GM19238 (cell line): ENCODE data around the gene PRKN.

Source experiments
- DNase-seq: peaks from one replicate; pipeline ENCODE4 v3.0.0; 2011; ENCODE audit warnings: low spot score; ENCODE audit not compliant: insufficient read length

Gene PRKN

DNA sequence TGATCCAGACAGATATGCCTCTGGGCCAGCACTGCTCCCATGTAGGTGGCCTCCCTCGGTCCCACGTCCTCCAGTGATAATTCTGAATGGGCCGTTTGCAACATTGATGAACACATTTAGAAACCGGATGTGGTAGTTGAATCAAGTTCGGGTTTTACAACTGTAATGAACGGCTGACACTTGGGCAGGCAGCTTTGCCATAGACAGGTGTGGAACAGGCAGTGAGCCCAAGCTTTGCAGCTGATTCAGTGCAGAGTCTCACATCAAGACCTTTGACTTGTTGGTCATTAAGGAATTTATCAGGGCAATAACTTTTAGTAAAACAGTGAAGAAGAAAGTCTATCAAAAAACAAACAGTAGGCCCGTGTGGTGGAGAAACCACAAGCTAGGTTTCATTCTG is 987.1 kb downstream of the PRKN start:
- no peak for DNase-seq

GRCh38 chr6:161736781-161737292 is 990.7 kb downstream of the PRKN start:
- no peak for DNase-seq

GRCh38 chr6:161736326-161736725 is 991.2 kb downstream of the PRKN start:
- DNase-seq = no peak

DNA sequence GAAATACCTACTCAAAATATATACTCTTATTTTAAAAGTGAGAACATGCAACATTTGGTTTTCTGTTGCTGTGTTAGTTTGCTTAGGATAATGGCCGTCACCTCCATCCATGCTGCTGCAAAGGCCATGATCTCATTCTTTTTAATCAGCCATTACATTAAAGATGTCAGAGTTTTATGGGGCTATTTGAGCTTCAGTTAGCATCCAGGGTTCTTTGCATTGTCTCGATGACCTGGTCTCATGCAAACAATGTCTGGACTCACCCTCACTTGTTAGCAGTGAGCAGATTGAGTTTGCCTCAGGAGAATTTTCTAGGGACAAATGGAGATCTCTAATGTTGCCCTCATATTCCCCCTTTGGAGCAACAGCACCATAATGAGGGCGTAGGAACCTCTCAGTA is 995.0 kb downstream of the PRKN start:
- no peak for DNase-seq

DNA sequence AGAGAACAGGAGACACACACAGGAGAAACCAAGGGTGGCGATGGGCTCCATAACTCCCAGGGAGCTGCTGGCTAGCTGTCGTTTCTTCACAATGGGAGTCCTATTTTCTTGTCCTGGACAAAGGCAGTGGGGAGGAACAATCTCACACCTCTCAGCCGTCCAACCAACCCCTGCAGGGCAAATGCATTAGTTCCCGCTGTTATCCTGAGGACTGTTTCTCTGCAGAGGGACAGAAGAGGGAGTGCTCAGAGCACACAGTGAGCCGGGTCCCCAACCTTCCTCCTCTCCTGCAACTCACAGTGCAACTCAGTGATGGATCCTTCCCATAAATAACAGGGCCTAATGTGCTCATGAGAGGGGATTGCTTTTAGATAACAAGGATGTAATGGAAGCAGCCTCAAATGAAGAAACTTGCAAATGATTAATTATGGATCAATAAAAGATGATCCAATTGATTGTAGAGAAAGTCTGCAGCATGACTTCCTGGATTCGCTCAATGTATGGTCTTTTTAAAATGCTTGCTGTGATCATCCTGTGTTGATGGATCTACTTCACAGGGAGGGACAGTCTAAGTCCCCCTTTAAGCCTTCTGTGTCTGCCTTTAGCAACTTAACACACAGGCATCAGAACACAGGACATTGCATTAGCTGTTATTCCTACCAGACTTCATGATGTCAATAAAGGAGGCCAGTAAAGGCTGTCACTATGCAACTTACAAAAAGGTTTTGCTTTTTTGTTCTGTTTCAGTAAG is 1000.3 kb downstream of the PRKN start:
- DNase-seq = no peak

DNA sequence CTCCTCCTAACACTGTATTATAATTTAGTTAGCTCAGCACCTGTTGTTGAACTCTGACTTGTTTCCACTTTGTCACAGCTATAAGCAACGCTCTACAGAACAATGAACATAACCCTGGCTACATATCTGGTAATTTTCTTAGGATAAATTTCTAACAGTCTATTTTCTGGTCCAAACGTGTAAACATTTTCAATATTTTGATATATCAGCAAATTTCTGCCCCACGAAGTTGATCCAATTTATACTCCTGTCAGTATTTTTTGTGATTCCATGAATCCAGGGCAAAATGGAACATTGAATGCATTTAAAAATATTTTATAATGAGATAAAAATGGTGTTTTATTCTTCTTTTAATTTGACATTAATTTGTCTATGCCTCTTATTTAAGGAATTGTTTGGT is 1005.2 kb downstream of the PRKN start:
- no peak for DNase-seq

- DNase-seq = no peak
Observed at GRCh38 chr6:161721511-161721910, 1006.1 kb downstream of the PRKN start.

- DNase-seq = no peak
Observed at GRCh38 chr6:161716176-161716575, 1011.4 kb downstream of the PRKN start.

DNA sequence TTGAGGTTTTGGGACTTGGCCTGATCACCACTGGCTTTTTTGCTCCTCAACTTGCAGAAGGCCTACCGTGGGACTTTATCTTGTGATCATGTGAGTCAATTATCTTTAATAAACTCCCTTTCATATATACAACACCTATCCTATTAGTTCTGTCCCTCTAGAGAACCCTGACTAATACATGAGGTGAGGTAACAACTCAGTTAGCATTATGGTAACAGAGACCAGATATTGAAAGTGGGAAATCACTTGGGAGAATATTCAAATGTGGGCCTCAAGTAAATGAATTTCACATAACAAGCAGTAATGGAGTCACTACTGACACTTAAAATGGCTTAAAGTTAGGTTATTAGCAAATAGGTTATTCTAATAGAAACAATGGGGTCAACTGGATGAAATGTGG is 1015.6 kb downstream of the PRKN start:
- no peak for DNase-seq

DNA sequence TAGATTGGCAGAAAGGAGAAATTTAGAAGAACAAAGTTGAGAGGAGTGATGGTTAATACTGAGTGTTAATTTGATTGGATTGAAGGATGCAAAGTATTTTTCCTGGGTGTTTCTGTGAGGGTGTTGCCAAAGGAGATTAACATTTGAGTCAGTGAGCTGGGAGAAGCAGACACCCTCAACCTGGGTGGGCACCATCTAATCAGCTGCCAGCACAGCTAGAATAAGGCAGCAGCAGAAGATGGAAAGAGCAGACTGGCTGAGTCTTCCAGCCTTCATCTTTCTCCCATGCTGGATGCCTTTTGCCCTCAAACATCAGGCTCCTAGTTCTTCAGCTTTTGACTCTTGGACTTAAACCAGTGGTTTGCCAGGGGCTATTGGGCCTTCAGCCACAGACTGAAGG is 1016.1 kb downstream of the PRKN start:
- DNase-seq = no peak

- DNase-seq = no peak
Observed at GRCh38 chr6:161710698-161711097, 1016.9 kb downstream of the PRKN start.

DNA sequence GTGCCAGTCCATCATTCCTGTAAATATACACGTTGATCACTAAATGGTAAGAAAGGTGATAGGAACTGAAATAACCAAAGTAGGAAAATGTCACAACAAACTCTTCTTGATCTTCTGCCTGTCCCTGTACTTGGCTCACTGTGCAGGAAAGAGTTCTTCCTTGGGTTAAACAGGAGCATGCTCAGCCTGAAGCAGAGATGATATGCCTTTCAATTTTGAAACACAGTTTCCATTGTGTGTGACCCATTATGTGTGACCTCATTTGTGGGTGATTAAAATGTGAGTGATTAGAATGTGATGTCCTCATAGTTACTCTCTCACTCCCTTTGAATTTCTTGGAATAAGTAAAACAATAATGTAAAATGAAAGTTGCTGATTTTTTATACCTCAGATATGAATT is 1026.5 kb downstream of the PRKN start:
- DNase-seq = no peak

DNA sequence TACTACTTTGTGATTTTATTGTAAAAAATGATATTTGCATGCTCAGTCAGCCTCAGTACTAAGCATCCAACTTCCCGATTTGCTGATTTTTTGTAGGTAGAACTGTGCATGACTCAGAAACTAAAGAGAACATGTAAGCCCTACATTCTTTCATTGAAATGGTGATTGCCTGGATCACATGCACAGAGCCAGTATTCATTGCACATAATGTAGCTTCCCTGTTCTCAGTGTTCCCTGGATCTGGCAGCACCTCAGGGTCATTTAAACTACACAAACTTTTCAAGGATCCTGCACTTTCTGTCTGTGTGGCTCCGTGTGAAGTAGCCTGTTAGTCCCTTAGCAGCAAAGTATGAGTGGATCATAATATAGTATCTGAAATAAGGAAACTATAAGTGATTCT is 1030.8 kb downstream of the PRKN start:
- no peak for DNase-seq

- DNase-seq = no peak
Observed at GRCh38 chr6:161694995-161695394, 1032.6 kb downstream of the PRKN start.

GRCh38 chr6:161686655-161687054 is 1040.9 kb downstream of the PRKN start:
- DNase-seq = no peak

- DNase-seq = no peak
Observed at GRCh38 chr6:161684731-161685475, 1042.7 kb downstream of the PRKN start.

- DNase-seq = no peak
Observed at GRCh38 chr6:161683400-161683799, 1044.2 kb downstream of the PRKN start.

DNA sequence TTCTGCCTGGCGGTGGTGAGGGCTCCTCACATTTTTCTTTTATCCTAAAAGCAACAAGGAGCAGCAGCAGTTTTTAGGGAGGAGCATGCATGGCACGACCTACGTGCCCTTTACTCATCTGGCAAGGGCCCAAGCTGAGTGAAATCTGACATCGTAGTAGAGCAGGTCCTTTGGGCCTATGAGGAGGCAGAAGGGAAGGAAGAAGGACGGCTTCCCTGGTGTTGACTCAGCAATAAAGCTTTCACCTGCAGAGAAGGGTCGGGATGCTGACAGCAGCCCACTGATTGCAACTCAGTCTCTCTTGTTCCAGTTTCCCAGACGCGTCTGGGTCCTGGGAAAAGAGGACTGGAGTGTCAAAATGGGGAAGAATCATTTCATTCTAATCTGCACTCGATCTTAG is 1044.6 kb downstream of the PRKN start:
- DNase-seq = no peak

GRCh38 chr6:161679980-161680538 is 1047.5 kb downstream of the PRKN start:
- no peak for DNase-seq

DNA sequence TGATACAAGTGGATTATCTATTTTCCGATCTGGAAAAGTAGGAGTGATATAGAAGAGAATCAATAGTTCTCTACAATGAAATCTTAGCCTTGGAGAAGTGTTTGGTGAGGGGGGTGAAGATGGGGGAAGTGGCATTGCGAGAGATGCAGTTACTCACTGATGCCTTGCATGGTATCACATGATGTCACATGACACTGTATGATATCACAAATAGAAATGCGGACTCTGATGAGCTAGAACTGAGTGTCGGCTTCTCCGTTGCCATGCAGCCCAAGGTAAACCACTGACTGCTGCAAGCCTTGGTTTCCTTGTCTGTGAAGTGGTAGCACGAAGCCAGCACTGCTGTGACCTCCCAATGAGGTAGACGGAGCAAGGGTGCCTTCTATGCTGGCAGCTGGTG is 1050.4 kb downstream of the PRKN start:
- DNase-seq = no peak

DNA sequence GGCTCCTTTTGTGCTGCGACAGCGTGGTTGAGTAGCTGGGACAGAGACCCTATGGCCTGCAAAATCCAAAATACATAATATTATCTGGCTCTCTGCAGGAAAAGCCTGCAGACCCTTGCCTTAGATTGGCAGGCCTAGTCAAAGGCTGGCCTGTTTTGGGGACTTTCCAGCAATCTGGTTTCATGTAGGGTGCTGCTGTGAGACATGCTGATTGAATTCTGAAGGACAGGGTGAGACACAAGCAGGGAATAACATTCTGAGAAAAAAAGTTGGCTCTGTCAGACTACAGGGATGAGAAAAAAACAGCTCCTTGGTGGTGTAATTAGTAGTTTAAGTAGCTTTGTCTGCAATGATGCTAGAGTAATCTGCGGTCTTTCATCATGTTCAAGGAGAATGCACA is 1051.0 kb downstream of the PRKN start:
- DNase-seq = no peak

DNA sequence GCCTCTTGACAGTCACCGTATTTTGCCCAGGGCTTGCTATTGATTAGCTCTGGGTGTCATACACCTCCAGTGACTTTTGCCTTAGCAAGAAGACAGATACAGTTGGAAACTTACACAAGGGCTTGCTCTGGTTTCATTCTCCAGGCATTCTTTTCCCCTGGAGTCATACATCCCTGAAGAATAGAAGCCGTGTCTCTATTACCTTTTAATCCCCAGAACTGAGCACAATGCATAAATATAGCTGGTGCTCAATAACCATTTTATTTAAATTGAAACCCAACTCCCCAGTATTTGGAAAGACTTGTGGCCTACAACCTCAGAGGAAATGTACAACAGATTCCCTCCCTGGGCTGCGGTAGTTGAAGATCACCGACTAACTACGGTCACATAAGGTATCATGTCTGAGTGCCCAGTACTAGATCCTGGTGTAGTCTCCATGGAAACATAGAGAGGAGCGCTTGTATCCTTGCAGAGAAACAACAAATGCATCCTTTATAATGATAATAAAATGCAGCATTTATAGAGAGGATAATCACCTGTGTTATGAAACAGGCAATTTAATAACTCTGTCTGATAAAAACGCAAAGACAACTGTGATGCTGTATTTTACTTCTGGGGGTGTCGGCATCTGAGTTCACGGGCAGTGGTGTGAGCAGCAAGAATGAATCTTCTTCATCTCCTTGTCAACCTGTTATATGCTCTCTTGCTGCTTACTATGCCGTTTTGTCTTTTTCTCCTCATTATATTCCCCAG is 1052.5 kb downstream of the PRKN start:
- DNase-seq = no peak
